WTC11 (cell line): ENCODE data around the gene CIC. TPM values are rescaled to one million over a fixed set of nuclear protein-coding genes. Genes with fewer than 3 reads are reported as not detected.

Experiments used
- ATAC-seq: fragments of 200-7000 bp; cut with Tn5 transposase; 2 replicates; pipeline ENCODE4 v1.10.0; 2021; ENCODE audit warnings: mild to moderate bottlenecking, moderate library complexity
- CTCF ChIA-PET: fragments of 300-600 bp; sonication (Branson Sonifier 250); formaldehyde crosslinking; loops from one replicate; lab custom pipeline; 2021; ENCODE audit warnings: antibody characterized with exemption; lab: Charles Lee
- POLR2A ChIA-PET: fragments of 350-600 bp; sonication (Branson Sonifier 250); formaldehyde crosslinking; loops from one replicate; lab custom pipeline; 2021; ENCODE audit warnings: antibody characterized with exemption; lab: Charles Lee
- DNase-seq: peaks from one replicate; pipeline ENCODE4 v3.0.0; 2021; ENCODE audit warnings: low spot score
- H3K27ac Mint-ChIP-seq: 2 replicates; pipeline ENCODE4 v1.8.0; 2021; ENCODE audit warnings: mixed read lengths
- H3K27me3 Mint-ChIP-seq: 2 replicates; pipeline ENCODE4 v1.8.0; 2021; ENCODE audit warnings: low read depth, mild to moderate bottlenecking, moderate library complexity, mixed read lengths
- H3K36me3 Mint-ChIP-seq: 2 replicates; pipeline ENCODE4 v1.8.0; 2021; ENCODE audit warnings: mixed read lengths
- H3K4me1 Mint-ChIP-seq: 2 replicates; pipeline ENCODE4 v1.8.0; 2022; ENCODE audit warnings: mixed read lengths
- H3K4me3 Mint-ChIP-seq: 2 replicates; pipeline ENCODE4 v1.8.0; 2021; ENCODE audit warnings: mild to moderate bottlenecking, moderate library complexity, mixed read lengths
- H3K9me3 Mint-ChIP-seq: 2 replicates; pipeline ENCODE4 v1.8.0; 2021; ENCODE audit warnings: mixed read lengths
- ARID4B ChIP-seq: sonication (generic); formaldehyde crosslinking; IDR thresholded peaks from 2 replicates; pipeline ENCODE4 v1.8.0; 2023; ENCODE audit warnings: missing genetic modification reagents, mild to moderate bottlenecking, borderline replicate concordance
- ATF2 ChIP-seq: sonication (generic); formaldehyde crosslinking; IDR thresholded peaks from 2 replicates; pipeline ENCODE4 v1.8.1; 2022; ENCODE audit warnings: low read depth, missing genetic modification reagents, borderline replicate concordance
- CREM ChIP-seq: sonication (generic); formaldehyde crosslinking; IDR thresholded peaks from 2 replicates; pipeline ENCODE4 v1.8.1; 2022; ENCODE audit warnings: mild to moderate bottlenecking, missing genetic modification reagents, moderate library complexity
- ELF4 ChIP-seq: sonication (generic); formaldehyde crosslinking; IDR thresholded peaks from 2 replicates; pipeline ENCODE4 v1.8.1; 2022; ENCODE audit warnings: low read depth, mild to moderate bottlenecking, moderate library complexity, missing genetic modification reagents
- EMX1 ChIP-seq: fragments of 250-450 bp; sonication (Bioruptor Pico); IDR thresholded peaks from 2 replicates; pipeline ENCODE4 v1.8.0; 2021; ENCODE audit warnings: mild to moderate bottlenecking
- ETV6 ChIP-seq: sonication (generic); formaldehyde crosslinking; IDR thresholded peaks from 2 replicates; pipeline ENCODE4 v1.8.1; 2022; ENCODE audit warnings: mild to moderate bottlenecking, missing genetic modification reagents
- FOXP1 ChIP-seq: sonication (generic); formaldehyde crosslinking; IDR thresholded peaks from 2 replicates; pipeline ENCODE4 v1.8.0; 2022; ENCODE audit warnings: missing genetic modification reagents, mild to moderate bottlenecking, moderate library complexity, borderline replicate concordance
- HMGXB4 ChIP-seq: sonication (generic); formaldehyde crosslinking; IDR thresholded peaks from 2 replicates; pipeline ENCODE4 v1.8.1; 2023; ENCODE audit warnings: mild to moderate bottlenecking, moderate library complexity, missing genetic modification reagents
- KAT7 ChIP-seq: sonication (generic); formaldehyde crosslinking; IDR thresholded peaks from 2 replicates; pipeline ENCODE4 v1.8.1; 2023; ENCODE audit warnings: missing genetic modification reagents, mild to moderate bottlenecking, borderline replicate concordance
- MXD4 ChIP-seq: fragments of 250-450 bp; sonication (Bioruptor Pico); IDR thresholded peaks from 2 replicates; pipeline ENCODE4 v1.8.0; 2021; ENCODE audit warnings: mild to moderate bottlenecking, moderate library complexity, borderline replicate concordance
- NFYB ChIP-seq: sonication (generic); formaldehyde crosslinking; conservative IDR thresholded peaks from 2 replicates; pipeline ENCODE4 v1.8.0; 2022; ENCODE audit warnings: low read depth, missing genetic modification reagents
- NR2C2 ChIP-seq: sonication (generic); formaldehyde crosslinking; IDR thresholded peaks from 2 replicates; pipeline ENCODE4 v1.8.0; 2022; ENCODE audit warnings: mild to moderate bottlenecking, missing genetic modification reagents
- SOX15 ChIP-seq: fragments of 250-450 bp; sonication (Bioruptor Pico); IDR thresholded peaks from 2 replicates; pipeline ENCODE4 v1.9.0; 2021; ENCODE audit warnings: mild to moderate bottlenecking
- TEAD4 ChIP-seq: sonication (generic); formaldehyde crosslinking; IDR thresholded peaks from 2 replicates; pipeline ENCODE4 v1.8.0; 2022; ENCODE audit warnings: mild to moderate bottlenecking, missing genetic modification reagents
- USF1 ChIP-seq: sonication (generic); formaldehyde crosslinking; IDR thresholded peaks from 2 replicates; pipeline ENCODE4 v1.8.0; 2022; ENCODE audit warnings: mild to moderate bottlenecking, missing genetic modification reagents
- ZNF121 ChIP-seq: sonication (generic); formaldehyde crosslinking; IDR thresholded peaks from 2 replicates; pipeline ENCODE4 v1.8.0; 2023; ENCODE audit warnings: missing genetic modification reagents
- ZNF219 ChIP-seq: sonication (generic); formaldehyde crosslinking; IDR thresholded peaks from 2 replicates; pipeline ENCODE4 v1.8.0; 2023; ENCODE audit warnings: missing genetic modification reagents, mild to moderate bottlenecking, borderline replicate concordance
- ZNF263 ChIP-seq: sonication (generic); formaldehyde crosslinking; IDR thresholded peaks from 2 replicates; pipeline ENCODE4 v1.8.1; 2022; ENCODE audit warnings: low read depth, mild to moderate bottlenecking, moderate library complexity, missing genetic modification reagents
- ZNF396 ChIP-seq: fragments of 250-450 bp; sonication (Bioruptor Pico); IDR thresholded peaks from 2 replicates; pipeline ENCODE4 v1.8.0; 2021; ENCODE audit warnings: mild to moderate bottlenecking, moderate library complexity, borderline replicate concordance
- ZNF512 ChIP-seq: sonication (generic); formaldehyde crosslinking; IDR thresholded peaks from 2 replicates; pipeline ENCODE4 v1.8.1; 2022; ENCODE audit warnings: missing genetic modification reagents, borderline replicate concordance
- ZNF671 ChIP-seq: fragments of 250-450 bp; sonication (Bioruptor Pico); IDR thresholded peaks from 2 replicates; pipeline ENCODE4 v1.8.0; 2021; ENCODE audit warnings: mild to moderate bottlenecking
- total RNA-seq: library from RNA; stranded (reverse); gene quantifications from 3 replicates; pipeline ENCODE4 v1.2.3, GENCODE V29; 2021

The CIC gene
- total RNA-seq, 1 experiment from 2014 or later = 55.8 TPM

DNA sequence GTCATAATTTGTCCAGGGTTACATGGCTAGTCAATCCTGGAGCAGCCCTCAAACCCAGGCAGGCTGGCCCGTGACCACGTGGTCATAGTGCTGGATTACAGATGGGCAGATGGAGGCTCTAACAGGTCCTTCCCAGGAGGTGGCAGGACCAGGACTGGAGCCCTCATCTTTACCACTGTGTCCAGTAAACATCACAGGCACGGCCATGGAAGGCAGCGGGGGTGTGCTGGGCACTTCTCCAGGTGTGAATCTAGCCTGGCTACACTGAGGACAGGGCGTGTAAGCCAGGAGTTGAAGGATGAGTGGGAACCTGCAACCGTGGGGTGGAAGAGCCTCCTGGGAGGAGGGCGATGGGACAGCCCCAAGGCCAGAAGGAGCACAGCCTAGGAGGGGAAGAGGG lies 6.1 kb downstream of the CIC start:
- peaks cover 19% of the 10 kb centered on the region for H3K4me1 Mint-ChIP-seq
- no peaks in the 10 kb centered on the region for H3K27me3 Mint-ChIP-seq
- no peaks in the 10 kb centered on the region for H3K9me3 Mint-ChIP-seq
- ChIA-PET POLR2A (no interaction called here), CTCF (no interaction called here)
- no peak for ATAC-seq
- 0 out of 2 replicates have a peak, but pooled peaks cover 2% of the 10 kb centered on the region for H3K36me3 Mint-ChIP-seq
- no peak overlapping the region for H3K4me3 Mint-ChIP-seq
- peak overlapping the region; percentile 53; the same call in 1 of the 2 replicates for H3K27ac Mint-ChIP-seq
- no peak for DNase-seq
- TF ChIP-seq ELF4 (CRISPR knock-in tag) (no peak), ZNF396 (no peak), MXD4 (CRISPR knock-in tag) (no peak), USF1 (no peak), NR2C2 (no peak), NFYB (CRISPR knock-in tag) (no peak), EMX1 (no peak), KAT7 (CRISPR knock-in tag) (no peak), ZNF671 (CRISPR knock-in tag) (no peak)
- TF ChIP-seq, all 79 proteins: peak for 0

DNA sequence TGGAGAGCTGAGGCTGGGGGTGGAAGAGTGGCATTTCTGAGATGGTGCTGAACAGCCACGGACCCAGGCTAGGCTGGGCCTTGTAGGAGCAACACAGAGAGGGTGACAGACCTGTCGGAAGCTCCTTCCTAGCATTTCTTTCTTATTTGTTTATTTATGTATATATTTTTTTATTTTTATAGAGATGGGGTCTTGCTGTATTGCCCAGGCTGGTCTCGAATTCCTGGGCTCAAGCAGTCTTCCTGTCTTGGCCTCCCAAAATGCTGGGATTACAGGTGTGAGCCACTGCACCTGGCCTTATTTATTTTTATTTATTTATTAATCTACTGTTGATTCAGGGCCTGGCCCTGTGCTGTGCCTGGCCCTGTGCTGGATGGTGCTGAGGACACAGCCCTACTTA lies 6.5 kb downstream of the CIC start:
- POLR2A ChIA-PET = no interaction called here
- ATAC-seq = no peak

More for the DNA sequence above, 6.5 kb downstream of the CIC start:
- CTCF ChIA-PET = no interaction called here
- H3K4me3 Mint-ChIP-seq = no peak overlapping the region
- no peaks in the 10 kb centered on the region for H3K9me3 Mint-ChIP-seq
- no peak for DNase-seq
- peaks cover 15% of the 10 kb centered on the region for H3K4me1 Mint-ChIP-seq
- H3K36me3 Mint-ChIP-seq = 0 out of 2 replicates have a peak, but pooled peaks cover 2% of the 10 kb centered on the region
- no peaks in the 10 kb centered on the region for H3K27me3 Mint-ChIP-seq
- no peak for TF ChIP-seq ZNF396
- TF ChIP-seq HMGXB4 (CRISPR knock-in tag) = no peak
- no peak for TF ChIP-seq ZNF671 (CRISPR knock-in tag)
- no peak for TF ChIP-seq ETV6 (CRISPR knock-in tag)
- no peak for TF ChIP-seq ZNF263
- TF ChIP-seq ATF2 = no peak
- TF ChIP-seq NR2C2 = no peak
- TF ChIP-seq ZNF512 = no peak
- no peak for TF ChIP-seq ZNF219 (CRISPR knock-in tag)
- TF ChIP-seq ZNF121 (CRISPR knock-in tag) = no peak
- no peak for TF ChIP-seq CREM (CRISPR knock-in tag)
- no peak for TF ChIP-seq ELF4 (CRISPR knock-in tag)
- TF ChIP-seq TEAD4 (CRISPR knock-in tag) = no peak
- no peak for TF ChIP-seq SOX15 (CRISPR knock-in tag)
- TF ChIP-seq ARID4B = no peak
- no peak for TF ChIP-seq FOXP1
- no peak overlapping the region for H3K27ac Mint-ChIP-seq
